Measurements from ENCODE around the gene DYNC1I1. TPM values are rescaled to one million over a fixed set of nuclear protein-coding genes. Genes with fewer than 3 reads are reported as not detected.

The DYNC1I1 gene
- polyA plus RNA-seq, 1 experiment: 0.11 TPM

DNA sequence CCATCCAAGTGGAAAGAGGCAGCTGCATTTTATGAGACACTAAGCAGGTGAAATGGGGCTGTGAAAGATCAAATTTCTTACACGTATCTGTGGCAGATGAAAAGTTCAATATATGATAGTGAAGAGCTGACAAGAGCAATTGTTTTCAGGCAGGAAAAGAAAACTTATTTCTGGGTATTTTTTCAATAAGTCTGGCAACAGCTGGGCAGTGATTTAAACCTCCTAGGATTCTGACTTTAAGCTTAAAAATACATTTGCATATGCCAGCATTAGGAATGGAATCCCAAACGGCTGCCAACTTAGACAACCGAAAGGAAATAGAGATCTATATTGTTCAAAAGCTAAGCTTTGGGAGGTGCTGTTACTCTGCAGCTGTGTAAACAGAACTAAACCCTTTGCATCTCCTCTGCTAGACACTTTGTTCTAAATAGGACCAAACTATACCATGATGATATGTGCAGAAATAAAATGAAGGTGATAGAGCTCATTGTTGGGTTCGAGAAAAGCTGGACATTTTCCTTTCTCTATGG lies 26.1 kb downstream of the DYNC1I1 start:
- Histone ChIP-seq H3K4me3 (ENCODE audit: low read depth, low read length) (no peak overlapping the region), H3K36me3 (ENCODE audit: control insufficient read depth, insufficient read depth, low read length) (no peaks in the 10 kb centered on the region), H3K27me3 (ENCODE audit: control insufficient read depth, insufficient read depth, low read length) (no peaks in the 10 kb centered on the region; the same call in 1 of the 2 replicates)
- TF ChIP-seq CTCF (IDR thresholded peaks at IDR 0.05; ENCODE audit: insufficient read depth, low read depth, low read length): no peak
- DNase-seq (ENCODE audit: low read depth): no peak
- ChIA-PET CTCF (interaction anchor here (1.1 to 1.7 kb wide), 4 partner anchors 16 to 73 kb away, joined by 3 to 5 read pairs (median 4); no protein-coding TSS in a partner anchor), POLR2A (no interaction called here)

- no peak for TF ChIP-seq CTCF (IDR thresholded peaks at IDR 0.05; ENCODE audit: insufficient read depth, low read depth, low read length)
- CTCF ChIA-PET: no interaction called here
- no peaks in the 10 kb centered on the region; the same call in 1 of the 2 replicates for H3K27me3 ChIP-seq (ENCODE audit: control insufficient read depth, insufficient read depth, low read length)
- POLR2A ChIA-PET: no interaction called here
- H3K4me3 ChIP-seq (ENCODE audit: low read depth, low read length): no peak overlapping the region
- H3K36me3 ChIP-seq (ENCODE audit: control insufficient read depth, insufficient read depth, low read length): no peaks in the 10 kb centered on the region
- DNase-seq (ENCODE audit: low read depth): no peak
These were observed 28.4 kb downstream of the DYNC1I1 start for GRCh38 chr7:95800787-95801186.

- Histone ChIP-seq H3K27me3 (ENCODE audit: control insufficient read depth, insufficient read depth, low read length) (no peaks in the 10 kb centered on the region), H3K36me3 (ENCODE audit: control insufficient read depth, insufficient read depth, low read length) (no peaks in the 10 kb centered on the region), H3K4me3 (ENCODE audit: low read depth, low read length) (no peak overlapping the region)
- ChIA-PET POLR2A (no interaction called here), CTCF (no interaction called here)
- TF ChIP-seq CTCF (IDR thresholded peaks at IDR 0.05; ENCODE audit: insufficient read depth, low read depth, low read length): no peak
- no peak for DNase-seq (ENCODE audit: low read depth)
These were observed 29.9 kb downstream of the DYNC1I1 start for GRCh38 chr7:95802270-95802669.

DNA sequence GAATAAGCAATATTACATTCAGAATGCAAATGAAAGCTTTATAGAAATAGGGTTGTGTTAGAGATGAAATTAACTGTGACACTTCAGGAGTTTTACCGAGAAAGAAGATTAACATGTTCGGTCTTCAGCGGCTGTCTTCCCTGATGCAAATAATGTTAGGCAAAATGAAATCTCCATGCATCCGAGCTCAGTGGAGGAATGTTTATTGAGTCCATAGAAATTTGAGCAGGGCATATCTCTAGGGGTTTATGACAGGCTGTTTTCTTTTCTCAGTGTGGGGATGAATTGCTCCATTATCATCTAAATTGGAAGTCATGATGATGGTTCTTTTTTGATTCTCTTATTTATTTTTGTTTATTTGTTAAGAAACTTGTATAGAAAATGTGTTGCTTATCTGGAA lies 31.7 kb downstream of the DYNC1I1 start:
- CTCF ChIA-PET: interaction anchor here (1.1 kb wide), 1 partner anchor 26 kb away, joined by 3 read pairs; no protein-coding TSS in a partner anchor
- Histone ChIP-seq H3K36me3 (ENCODE audit: control insufficient read depth, insufficient read depth, low read length) (no peaks in the 10 kb centered on the region), H3K27me3 (ENCODE audit: control insufficient read depth, insufficient read depth, low read length) (no peaks in the 10 kb centered on the region), H3K4me3 (ENCODE audit: low read depth, low read length) (no peak overlapping the region)
- no peak for TF ChIP-seq CTCF (IDR thresholded peaks at IDR 0.05; ENCODE audit: insufficient read depth, low read depth, low read length)
- POLR2A ChIA-PET: no interaction called here
- no peak for DNase-seq (ENCODE audit: low read depth)

GRCh38 chr7:95805909-95806308 lies 33.6 kb downstream of the DYNC1I1 start:
- POLR2A ChIA-PET: no interaction called here
- no peak overlapping the region for H3K4me3 ChIP-seq (ENCODE audit: low read depth, low read length)
- CTCF ChIA-PET: no interaction called here
- no peaks in the 10 kb centered on the region for H3K36me3 ChIP-seq (ENCODE audit: control insufficient read depth, insufficient read depth, low read length)
- H3K27me3 ChIP-seq (ENCODE audit: control insufficient read depth, insufficient read depth, low read length): no peaks in the 10 kb centered on the region
- no peak for TF ChIP-seq CTCF (IDR thresholded peaks at IDR 0.05; ENCODE audit: insufficient read depth, low read depth, low read length)
- DNase-seq (ENCODE audit: low read depth): no peak
